Activated CD4-positive, alpha-beta T cell treated with anti-CD3 and anti-CD28 coated beads for 1 hour (primary cell): ENCODE results near the gene SLC7A10.
"Not testable (repeated sequence)": the region's sequence is repeated elsewhere in the genome, so short reads cannot be mapped to it uniquely, and the experiment has no call there.

Source experiments
- DNase-seq: peaks from one replicate; pipeline ENCODE4 v3.0.0-alpha.2; 2020

SLC7A10 gene

GRCh38 chr19:33175156-33175782 lies 50.4 kb downstream of the SLC7A10 start:
- DNase-seq: no peak

GRCh38 chr19:33174186-33174585 lies 51.5 kb downstream of the SLC7A10 start:
- DNase-seq: no peak

GRCh38 chr19:33171916-33172359 lies 53.7 kb downstream of the SLC7A10 start:
- no peak for DNase-seq

- no peak for DNase-seq
These were observed 54.3 kb downstream of the SLC7A10 start for GRCh38 chr19:33171222-33171795.

- DNase-seq: no peak
These were observed 57.1 kb downstream of the SLC7A10 start for GRCh38 chr19:33168528-33168927.

GRCh38 chr19:33167438-33167837 lies 58.2 kb downstream of the SLC7A10 start:
- no peak for DNase-seq

GRCh38 chr19:33166037-33166436 lies 59.6 kb downstream of the SLC7A10 start:
- DNase-seq: not testable (repeated sequence)

GRCh38 chr19:33163481-33163880 lies 62.2 kb downstream of the SLC7A10 start:
- no peak for DNase-seq

GRCh38 chr19:33161201-33161600 lies 64.4 kb downstream of the SLC7A10 start:
- no peak for DNase-seq

- no peak for DNase-seq
These were observed 65.8 kb downstream of the SLC7A10 start for GRCh38 chr19:33159893-33160292.

- no peak for DNase-seq
These were observed 66.5 kb downstream of the SLC7A10 start for GRCh38 chr19:33159149-33159548.
